Skin of body (tissue), 2 donors: ENCODE results near the gene ALDH8A1. TPM values are rescaled to one million over a fixed set of nuclear protein-coding genes. Genes with fewer than 3 reads are reported as not detected.
"Not testable (repeated sequence)": the region's sequence is repeated elsewhere in the genome, so short reads cannot be mapped to it uniquely, and the experiment has no call there.

Experiments used
- DNase-seq: peaks from one replicate; lab custom pipeline; 2025; lab: John Stamatoyannopoulos, UW
- total RNA-seq: library from RNA; depleted of rRNA; stranded (reverse); fragments of >200 nt; gene quantifications from one replicate; pipeline ENCODE4 v1.2.3, GENCODE V29; 2014

ALDH8A1 gene
- total RNA-seq, 1 donor from 2014 or later: 0.99 TPM

- no peak for DNase-seq
These were observed 38.4 kb downstream of the ALDH8A1 start for GRCh38 chr6:134911547-134911946.

- no peak for DNase-seq
These were observed 39.3 kb downstream of the ALDH8A1 start for GRCh38 chr6:134910593-134910935.

GRCh38 chr6:134909701-134910592 is 40.0 kb downstream of the ALDH8A1 start:
- no peak for DNase-seq

- peak; percentile 39 for DNase-seq
These were observed 40.9 kb downstream of the ALDH8A1 start for GRCh38 chr6:134908906-134909516.

GRCh38 chr6:134904731-134905130 is 45.2 kb downstream of the ALDH8A1 start:
- DNase-seq: not testable (repeated sequence)

- DNase-seq: no peak
These were observed 46.5 kb downstream of the ALDH8A1 start for GRCh38 chr6:134903448-134903847.

- DNase-seq: no peak
These were observed 47.0 kb downstream of the ALDH8A1 start for GRCh38 chr6:134902936-134903335.

GRCh38 chr6:134902074-134902861 is 47.6 kb downstream of the ALDH8A1 start:
- no peak for DNase-seq

- no peak for DNase-seq
These were observed 51.3 kb downstream of the ALDH8A1 start for GRCh38 chr6:134898575-134898974.

- not testable (repeated sequence) for DNase-seq
These were observed 51.7 kb downstream of the ALDH8A1 start for GRCh38 chr6:134898166-134898565.

- DNase-seq: no peak
These were observed 53.0 kb downstream of the ALDH8A1 start for GRCh38 chr6:134896910-134897309.

GRCh38 chr6:134894800-134895199 is 55.1 kb downstream of the ALDH8A1 start:
- DNase-seq: no peak

GRCh38 chr6:134892362-134892761 is 57.5 kb downstream of the ALDH8A1 start:
- no peak for DNase-seq

GRCh38 chr6:134891633-134892032 is 58.3 kb downstream of the ALDH8A1 start:
- DNase-seq: no peak

- no peak for DNase-seq
These were observed 61.6 kb downstream of the ALDH8A1 start for GRCh38 chr6:134888316-134888715.

- no peak for DNase-seq
These were observed 65.1 kb downstream of the ALDH8A1 start for GRCh38 chr6:134884752-134885151.

GRCh38 chr6:134883314-134883713 is 66.6 kb downstream of the ALDH8A1 start:
- DNase-seq: no peak

GRCh38 chr6:134882426-134883038 is 67.4 kb downstream of the ALDH8A1 start:
- peak; percentile 90 for DNase-seq

- peak; percentile 25 for DNase-seq
These were observed 69.3 kb downstream of the ALDH8A1 start for GRCh38 chr6:134880487-134881190.

- no peak for DNase-seq
These were observed 71.8 kb downstream of the ALDH8A1 start for GRCh38 chr6:134878136-134878535.

GRCh38 chr6:134875367-134875766 is 74.5 kb downstream of the ALDH8A1 start:
- DNase-seq: no peak
